GM20431 (cell line): ENCODE data around the gene SNX19.

Experiments
- in situ Hi-C: fragments of 300-500 bp; cut with MseI, MboI; formaldehyde crosslinking; loops from one replicate; pipeline ENCODE4 v1.15.0; 2020; ENCODE audit warnings: low sequenced_read_pairs; ENCODE audit not compliant: unreplicated experiment

Gene SNX19

GRCh38 chr11:130876931-130877915 lies 39.1 kb downstream of the SNX19 start:
- in situ Hi-C loops: no loop called here

GRCh38 chr11:130876100-130876499 lies 40.2 kb downstream of the SNX19 start:
- in situ Hi-C loops: no loop called here

DNA sequence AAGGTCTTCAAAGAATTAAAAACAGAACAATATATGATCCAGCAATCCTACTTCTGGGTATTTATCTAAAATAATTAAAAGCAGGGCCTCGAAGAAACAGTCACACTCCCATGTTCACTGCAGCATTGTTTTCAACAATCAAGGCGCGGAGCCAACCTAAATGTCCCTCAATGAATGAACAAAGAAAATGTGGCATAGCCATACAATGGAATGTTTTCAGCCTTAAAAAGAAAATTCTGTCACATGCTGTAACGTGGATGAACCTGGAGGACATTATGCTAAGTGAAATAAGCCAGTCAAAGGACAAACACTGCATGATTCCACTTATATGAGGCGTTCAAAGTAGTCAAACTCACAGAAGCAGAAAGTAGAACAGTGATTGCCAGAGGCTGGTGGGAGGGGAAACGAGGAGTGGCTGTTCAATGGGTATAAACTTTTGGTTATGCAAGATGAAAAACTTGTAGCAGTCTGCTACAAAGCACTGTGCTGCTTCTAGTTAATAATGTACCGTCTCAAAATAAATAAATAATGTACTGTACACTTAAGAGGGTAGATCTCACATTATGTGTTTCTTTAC lies 41.2 kb downstream of the SNX19 start:
- in situ Hi-C loops: loop anchor here (25.0 kb wide), 1 partner anchor 663 kb away; no protein-coding TSS in a partner anchor

- in situ Hi-C loops: loop anchor here (25.0 kb wide), 1 partner anchor 662 kb away; no protein-coding TSS in a partner anchor
Measured at GRCh38 chr11:130874396-130874795, 41.9 kb downstream of the SNX19 start.

- in situ Hi-C loops: loop anchor here (25.0 kb wide), 1 partner anchor 661 kb away; no protein-coding TSS in a partner anchor
Measured at GRCh38 chr11:130873761-130874160, 42.5 kb downstream of the SNX19 start.

- in situ Hi-C loops: loop anchor here (25.0 kb wide), 1 partner anchor 661 kb away; no protein-coding TSS in a partner anchor
Measured at GRCh38 chr11:130872981-130873380, 43.3 kb downstream of the SNX19 start.

GRCh38 chr11:130872513-130872912 lies 43.8 kb downstream of the SNX19 start:
- in situ Hi-C loops: loop anchor here (25.0 kb wide), 1 partner anchor 660 kb away; no protein-coding TSS in a partner anchor

DNA sequence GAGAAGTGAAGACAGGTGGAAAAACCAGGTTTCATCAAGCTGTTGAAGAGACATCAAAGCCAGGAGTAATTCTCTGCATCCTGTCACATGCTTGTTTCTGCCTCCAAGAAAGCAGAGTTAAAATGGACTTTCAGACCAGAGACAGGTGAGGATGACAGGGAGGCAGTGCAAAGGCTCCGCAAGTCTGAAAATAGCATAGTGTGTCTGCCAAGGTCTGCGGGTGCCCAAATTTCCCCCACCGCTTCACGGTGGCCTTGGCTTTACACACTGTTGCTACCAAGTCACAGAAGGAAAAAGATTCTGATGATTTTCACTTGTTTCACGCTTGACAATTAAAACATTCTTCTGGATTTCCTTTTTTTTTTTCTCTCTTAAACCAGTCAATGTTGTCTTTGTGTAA lies 44.2 kb downstream of the SNX19 start:
- in situ Hi-C loops: loop anchor here (25.0 kb wide), 1 partner anchor 660 kb away; no protein-coding TSS in a partner anchor

- in situ Hi-C loops: loop anchor here (25.0 kb wide), 1 partner anchor 659 kb away; no protein-coding TSS in a partner anchor
Measured at GRCh38 chr11:130871616-130872015, 44.7 kb downstream of the SNX19 start.

DNA sequence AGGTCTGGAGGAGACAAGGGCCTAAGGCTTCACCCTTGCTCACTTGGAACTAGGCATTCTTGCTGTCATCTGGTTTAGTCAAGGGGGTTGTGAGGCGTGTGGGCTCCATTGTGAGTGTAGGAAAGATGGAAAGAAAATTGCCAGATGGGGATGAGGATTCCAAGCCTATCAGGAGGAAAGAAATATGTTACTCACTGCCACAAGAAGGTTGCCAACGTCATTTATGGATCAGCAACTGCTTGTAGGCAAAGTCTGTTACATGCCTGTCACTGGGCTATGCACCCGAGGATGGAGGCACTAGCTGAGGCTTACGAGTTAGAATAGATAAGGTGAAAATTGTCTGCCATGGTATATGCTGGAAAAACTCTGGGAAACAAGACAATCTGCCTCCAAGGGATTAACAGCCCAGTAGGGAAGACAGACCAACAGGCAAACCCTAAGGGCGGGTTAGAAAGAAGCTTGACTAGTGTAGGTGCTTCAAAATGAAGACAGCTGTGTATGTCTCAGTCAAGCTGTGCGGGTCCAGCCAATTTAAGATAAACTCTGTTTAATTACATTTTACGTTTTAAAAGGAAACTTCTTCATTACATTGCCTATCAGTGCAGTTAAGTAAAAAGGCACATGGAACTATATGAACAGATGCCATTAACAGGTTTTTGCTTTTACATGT lies 47.4 kb downstream of the SNX19 start:
- in situ Hi-C loops: loop anchor here (10.0 to 25.0 kb wide), 2 partner anchors 444 to 657 kb away; partner anchors contain the start of gene ADAMTS8

DNA sequence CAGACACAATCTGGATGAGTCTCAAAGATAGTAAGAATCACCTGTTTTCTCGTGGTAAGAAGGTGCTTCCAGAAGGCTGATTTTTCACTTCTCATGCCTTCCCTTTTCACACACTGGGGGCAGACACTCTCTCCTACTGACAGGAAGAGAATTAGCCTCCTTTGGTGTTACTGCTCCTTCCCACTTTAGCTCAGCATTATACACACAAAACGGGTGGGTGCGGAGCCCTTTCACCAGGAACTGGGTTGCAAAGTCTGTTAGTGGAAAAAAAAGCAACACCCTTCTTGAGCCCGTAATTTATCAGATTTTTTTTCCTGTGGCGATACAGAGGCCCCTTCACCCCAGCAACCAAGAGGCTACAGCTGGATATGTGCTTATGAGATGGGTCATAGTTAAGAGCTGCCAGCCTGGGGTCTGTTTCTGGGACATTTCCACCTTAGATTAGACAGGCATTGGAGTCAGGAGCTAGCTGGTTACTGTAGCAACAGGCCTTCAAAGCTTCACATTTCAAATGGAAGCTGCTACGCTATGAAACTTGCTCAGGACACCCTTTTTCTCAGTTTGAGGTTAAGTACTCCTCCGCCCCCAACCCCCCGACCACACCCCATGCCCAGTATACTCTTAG lies 48.1 kb downstream of the SNX19 start:
- in situ Hi-C loops: loop anchor here (10.0 to 25.0 kb wide), 2 partner anchors 443 to 656 kb away; partner anchors contain the start of gene ADAMTS8

- in situ Hi-C loops: loop anchor here (10.0 to 25.0 kb wide), 2 partner anchors 442 to 655 kb away; partner anchors contain the start of gene ADAMTS8
Measured at GRCh38 chr11:130866831-130867230, 49.4 kb downstream of the SNX19 start.

DNA sequence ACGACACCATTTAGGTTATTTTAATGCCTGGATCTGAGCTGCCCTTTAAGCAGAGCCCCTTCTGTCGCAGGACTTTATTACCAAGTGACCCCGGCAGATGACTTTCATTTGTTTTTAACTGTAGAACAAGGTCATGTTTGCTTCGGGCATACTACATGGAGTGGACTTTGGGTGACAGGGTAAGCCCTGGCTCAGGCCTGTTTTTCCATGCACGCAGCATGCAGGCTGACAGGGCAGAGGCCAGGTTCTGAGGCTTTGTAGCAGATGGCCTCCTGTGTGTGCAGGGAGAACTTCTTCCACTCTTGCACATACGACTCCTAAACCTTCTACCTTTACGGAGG lies 50.5 kb downstream of the SNX19 start:
- in situ Hi-C loops: loop anchor here (10.0 to 25.0 kb wide), 2 partner anchors 441 to 653 kb away; partner anchors contain the start of gene ADAMTS8

- in situ Hi-C loops: loop anchor here (10.0 to 25.0 kb wide), 2 partner anchors 440 to 653 kb away; partner anchors contain the start of gene ADAMTS8
Measured at GRCh38 chr11:130865091-130865773, 51.0 kb downstream of the SNX19 start.

- in situ Hi-C loops: loop anchor here (10.0 to 25.0 kb wide), 2 partner anchors 437 to 650 kb away; partner anchors contain the start of gene ADAMTS8
Measured at GRCh38 chr11:130861902-130862860, 54.1 kb downstream of the SNX19 start.

DNA sequence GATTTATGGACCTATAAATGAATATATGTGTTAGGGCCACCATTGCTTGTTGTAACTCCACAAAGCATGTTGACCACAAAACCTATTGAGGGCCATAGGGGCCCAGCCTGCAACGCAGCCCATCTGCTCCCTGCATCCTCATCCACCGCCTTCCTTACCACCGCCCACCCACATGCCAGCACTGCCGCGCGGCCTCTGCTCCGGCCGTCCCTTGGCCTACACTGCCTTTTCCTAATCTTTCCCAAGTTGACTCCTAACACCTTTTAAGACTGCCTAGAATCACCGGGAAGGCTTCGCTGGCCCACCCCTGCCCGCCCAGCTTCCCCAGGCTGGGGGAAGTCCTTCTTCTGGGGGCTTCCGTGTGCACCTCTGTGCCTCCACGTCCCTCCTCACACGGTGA lies 55.0 kb downstream of the SNX19 start:
- in situ Hi-C loops: loop anchor here (10.0 to 25.0 kb wide), 2 partner anchors 436 to 649 kb away; partner anchors contain the start of gene ADAMTS8

GRCh38 chr11:130859886-130860285 lies 56.4 kb downstream of the SNX19 start:
- in situ Hi-C loops: loop anchor here (10.0 to 25.0 kb wide), 2 partner anchors 435 to 648 kb away; partner anchors contain the start of gene ADAMTS8
